ENCODE data around the gene CDH24. TPM values are rescaled to one million over a fixed set of nuclear protein-coding genes. Genes with fewer than 3 reads are reported as not detected.

CDH24 gene
- total and polyA plus RNA-seq, 2 of the 13 experiments (the other 11 are each of a cell fraction or from before 2014, with no cell fraction given): 0.69 to 0.99 TPM

DNA sequence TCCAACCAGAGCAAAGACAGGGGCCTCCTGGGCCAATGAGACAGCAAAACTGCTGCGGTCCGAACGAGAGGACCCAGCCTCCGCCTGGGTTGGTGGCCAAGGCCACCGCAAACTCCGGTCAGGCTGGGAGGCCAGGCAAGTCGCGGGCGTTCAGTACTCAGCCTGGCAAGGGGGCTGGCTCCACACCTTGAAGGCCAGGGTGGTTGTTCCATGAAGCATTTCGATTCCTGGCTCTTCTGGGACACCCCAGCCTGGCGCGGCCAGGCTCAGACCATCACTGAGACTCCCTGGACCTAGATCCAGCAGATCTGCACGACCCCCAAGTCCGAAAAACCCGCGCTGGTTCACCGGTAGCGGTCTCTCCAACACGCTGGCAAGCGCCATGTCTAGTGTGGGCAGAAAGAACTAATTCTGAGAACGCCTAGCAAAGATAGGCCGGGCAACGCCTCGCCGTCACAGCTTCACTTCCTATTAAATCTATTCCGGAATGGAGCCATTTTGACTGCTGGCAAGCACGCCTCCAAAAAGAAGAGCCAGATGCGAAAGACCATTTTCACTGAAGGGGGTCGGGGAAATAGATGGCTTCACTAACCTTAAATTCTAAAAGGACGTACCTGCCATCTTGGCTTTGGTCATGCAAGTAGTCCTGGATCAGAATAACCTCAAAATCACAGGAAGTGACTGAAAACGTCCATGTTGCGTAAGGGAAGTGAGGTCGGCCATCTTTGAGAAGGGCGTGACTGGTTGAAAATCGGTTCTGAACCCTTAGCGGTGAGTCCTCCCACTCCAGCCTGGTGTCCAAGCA, 22.6 kb downstream of the CDH24 start, which contains the start of gene PSMB5 (continued):
- TF ChIP-seq, protein P1, sequence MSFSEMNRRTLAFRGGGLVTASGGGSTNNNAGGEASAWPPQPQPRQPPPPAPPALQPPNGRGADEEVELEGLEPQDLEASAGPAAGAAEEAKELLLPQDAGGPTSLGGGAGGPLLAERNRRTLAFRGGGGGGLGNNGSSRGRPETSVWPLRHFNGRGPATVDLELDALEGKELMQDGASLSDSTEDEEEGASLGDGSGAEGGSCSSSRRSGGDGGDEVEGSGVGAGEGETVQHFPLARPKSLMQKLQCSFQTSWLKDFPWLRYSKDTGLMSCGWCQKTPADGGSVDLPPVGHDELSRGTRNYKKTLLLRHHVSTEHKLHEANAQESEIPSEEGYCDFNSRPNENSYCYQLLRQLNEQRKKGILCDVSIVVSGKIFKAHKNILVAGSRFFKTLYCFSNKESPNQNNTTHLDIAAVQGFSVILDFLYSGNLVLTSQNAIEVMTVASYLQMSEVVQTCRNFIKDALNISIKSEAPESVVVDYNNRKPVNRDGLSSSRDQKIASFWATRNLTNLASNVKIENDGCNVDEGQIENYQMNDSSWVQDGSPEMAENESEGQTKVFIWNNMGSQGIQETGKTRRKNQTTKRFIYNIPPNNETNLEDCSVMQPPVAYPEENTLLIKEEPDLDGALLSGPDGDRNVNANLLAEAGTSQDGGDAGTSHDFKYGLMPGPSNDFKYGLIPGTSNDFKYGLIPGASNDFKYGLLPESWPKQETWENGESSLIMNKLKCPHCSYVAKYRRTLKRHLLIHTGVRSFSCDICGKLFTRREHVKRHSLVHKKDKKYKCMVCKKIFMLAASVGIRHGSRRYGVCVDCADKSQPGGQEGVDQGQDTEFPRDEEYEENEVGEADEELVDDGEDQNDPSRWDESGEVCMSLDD (CRISPR knock-in tag; IDR thresholded peaks at IDR 0.05; ENCODE audit: borderline replicate concordance): 0 out of 2 replicates have a peak, but pooled peaks have one; percentile 60
- TF ChIP-seq CHD2 (IDR thresholded peaks at IDR 0.05; ENCODE audit: low read depth, low read length) (0 out of 2 replicates have a peak, but pooled peaks have one; percentile 8), ZNF549 (CRISPR knock-in tag; IDR thresholded peaks at IDR 0.05) (no peak), SNRNP70 (IDR thresholded peaks at IDR 0.05; ENCODE audit: low read depth, low read length) (no peak), ZNF230 (CRISPR knock-in tag; IDR thresholded peaks at IDR 0.05) (peak; percentile 98), MEIS2 (CRISPR knock-in tag; IDR thresholded peaks at IDR 0.05) (peak; percentile 54; the same call in 1 of the 2 replicates), ZNF124 (CRISPR knock-in tag; IDR thresholded peaks at IDR 0.05) (peak; percentile 92), ZNF629 (CRISPR knock-in tag; conservative IDR thresholded peaks at IDR 0.05) (no peak; the same call in none of the 2 replicates), ZNF563 (CRISPR knock-in tag; IDR thresholded peaks at IDR 0.05) (peak; percentile 96), HOXA9 (CRISPR knock-in tag; IDR thresholded peaks at IDR 0.05; ENCODE audit: borderline replicate concordance) (peak; percentile 84; the same call in 1 of the 2 replicates), MEIS1 (CRISPR knock-in tag; IDR thresholded peaks at IDR 0.05; ENCODE audit: borderline replicate concordance) (peak; percentile 74; the same call in 1 of the 2 replicates), ZNF317 (CRISPR knock-in tag; IDR thresholded peaks at IDR 0.05) (peak; percentile 92), ZNF235 (CRISPR knock-in tag; IDR thresholded peaks at IDR 0.05; ENCODE audit: borderline replicate concordance) (peak; percentile 97), NKX3-1 (CRISPR knock-in tag; IDR thresholded peaks at IDR 0.05) (peak; percentile 48; the same call in 1 of the 2 replicates), NAIF1 (CRISPR knock-in tag; IDR thresholded peaks at IDR 0.05; ENCODE audit: borderline replicate concordance) (no peak; the same call in 1 of the 2 replicates), ZNF143 (CRISPR knock-in tag; IDR thresholded peaks at IDR 0.05) (peak; percentile 77), TBL1XR1 (IDR thresholded peaks at IDR 0.05; ENCODE audit: borderline replicate concordance, low read length, partially characterized antibody) (peak; percentile 66), ZSCAN20 (CRISPR knock-in tag; IDR thresholded peaks at IDR 0.05; ENCODE audit: borderline replicate concordance) (peak; percentile 96), NR2F2 (IDR thresholded peaks at IDR 0.05; ENCODE audit: borderline replicate concordance, low read depth) (peak; percentile 48; the same call in 1 of the 2 replicates), RFXANK (CRISPR knock-in tag; IDR thresholded peaks at IDR 0.05) (peak; percentile 96)
- TF ChIP-seq, protein P2, sequence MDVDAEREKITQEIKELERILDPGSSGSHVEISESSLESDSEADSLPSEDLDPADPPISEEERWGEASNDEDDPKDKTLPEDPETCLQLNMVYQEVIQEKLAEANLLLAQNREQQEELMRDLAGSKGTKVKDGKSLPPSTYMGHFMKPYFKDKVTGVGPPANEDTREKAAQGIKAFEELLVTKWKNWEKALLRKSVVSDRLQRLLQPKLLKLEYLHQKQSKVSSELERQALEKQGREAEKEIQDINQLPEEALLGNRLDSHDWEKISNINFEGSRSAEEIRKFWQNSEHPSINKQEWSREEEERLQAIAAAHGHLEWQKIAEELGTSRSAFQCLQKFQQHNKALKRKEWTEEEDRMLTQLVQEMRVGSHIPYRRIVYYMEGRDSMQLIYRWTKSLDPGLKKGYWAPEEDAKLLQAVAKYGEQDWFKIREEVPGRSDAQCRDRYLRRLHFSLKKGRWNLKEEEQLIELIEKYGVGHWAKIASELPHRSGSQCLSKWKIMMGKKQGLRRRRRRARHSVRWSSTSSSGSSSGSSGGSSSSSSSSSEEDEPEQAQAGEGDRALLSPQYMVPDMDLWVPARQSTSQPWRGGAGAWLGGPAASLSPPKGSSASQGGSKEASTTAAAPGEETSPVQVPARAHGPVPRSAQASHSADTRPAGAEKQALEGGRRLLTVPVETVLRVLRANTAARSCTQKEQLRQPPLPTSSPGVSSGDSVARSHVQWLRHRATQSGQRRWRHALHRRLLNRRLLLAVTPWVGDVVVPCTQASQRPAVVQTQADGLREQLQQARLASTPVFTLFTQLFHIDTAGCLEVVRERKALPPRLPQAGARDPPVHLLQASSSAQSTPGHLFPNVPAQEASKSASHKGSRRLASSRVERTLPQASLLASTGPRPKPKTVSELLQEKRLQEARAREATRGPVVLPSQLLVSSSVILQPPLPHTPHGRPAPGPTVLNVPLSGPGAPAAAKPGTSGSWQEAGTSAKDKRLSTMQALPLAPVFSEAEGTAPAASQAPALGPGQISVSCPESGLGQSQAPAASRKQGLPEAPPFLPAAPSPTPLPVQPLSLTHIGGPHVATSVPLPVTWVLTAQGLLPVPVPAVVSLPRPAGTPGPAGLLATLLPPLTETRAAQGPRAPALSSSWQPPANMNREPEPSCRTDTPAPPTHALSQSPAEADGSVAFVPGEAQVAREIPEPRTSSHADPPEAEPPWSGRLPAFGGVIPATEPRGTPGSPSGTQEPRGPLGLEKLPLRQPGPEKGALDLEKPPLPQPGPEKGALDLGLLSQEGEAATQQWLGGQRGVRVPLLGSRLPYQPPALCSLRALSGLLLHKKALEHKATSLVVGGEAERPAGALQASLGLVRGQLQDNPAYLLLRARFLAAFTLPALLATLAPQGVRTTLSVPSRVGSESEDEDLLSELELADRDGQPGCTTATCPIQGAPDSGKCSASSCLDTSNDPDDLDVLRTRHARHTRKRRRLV (CRISPR knock-in tag; IDR thresholded peaks at IDR 0.05): peak; percentile 97
- TF ChIP-seq, protein P3, sequence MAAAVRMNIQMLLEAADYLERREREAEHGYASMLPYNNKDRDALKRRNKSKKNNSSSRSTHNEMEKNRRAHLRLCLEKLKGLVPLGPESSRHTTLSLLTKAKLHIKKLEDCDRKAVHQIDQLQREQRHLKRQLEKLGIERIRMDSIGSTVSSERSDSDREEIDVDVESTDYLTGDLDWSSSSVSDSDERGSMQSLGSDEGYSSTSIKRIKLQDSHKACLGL (CRISPR knock-in tag; IDR thresholded peaks at IDR 0.05): peak; percentile 97
